Hepatocyte (in vitro differentiated cells): ENCODE measurements around the gene DGKQ. TPM values are rescaled to one million over a fixed set of nuclear protein-coding genes. Genes with fewer than 3 reads are reported as not detected.

ENCODE experiments used
- DNase-seq: peaks from one replicate; pipeline ENCODE4 v3.0.0-alpha.2; 2016; ENCODE audit warnings: low spot score
- H2AFZ ChIP-seq: fragments of 200-600 bp; sonication (generic); 2 replicates; pipeline ENCODE4 v1.6.0; 2016; ENCODE audit warnings: antibody characterized with exemption, mild to moderate bottlenecking
- H3K27ac ChIP-seq: fragments of 200-600 bp; sonication (generic); 2 replicates; pipeline ENCODE4 v1.5.1; 2016; ENCODE audit warnings: mild to moderate bottlenecking
- H3K27me3 ChIP-seq: fragments of 200-600 bp; sonication (generic); 2 replicates; pipeline ENCODE4 v1.6.1; 2016
- H3K36me3 ChIP-seq: fragments of 200-600 bp; sonication (generic); replicated peaks from 2 replicates; pipeline ENCODE4 v1.5.1; 2016; ENCODE audit warnings: low read depth; ENCODE audit not compliant: insufficient read depth
- H3K4me1 ChIP-seq: fragments of 200-600 bp; sonication (generic); 2 replicates; pipeline ENCODE4 v1.5.1; 2016; ENCODE audit warnings: mild to moderate bottlenecking, moderate library complexity; ENCODE audit not compliant: insufficient read depth
- H3K4me2 ChIP-seq: fragments of 200-600 bp; sonication (generic); 2 replicates; pipeline ENCODE4 v1.6.0; 2016
- H3K4me3 ChIP-seq: fragments of 200-600 bp; sonication (generic); 2 replicates; pipeline ENCODE4 v1.5.1; 2016; ENCODE audit warnings: mild to moderate bottlenecking
- H3K79me2 ChIP-seq: fragments of 200-600 bp; sonication (generic); 2 replicates; pipeline ENCODE4 v1.6.0; 2017; ENCODE audit warnings: mild to moderate bottlenecking
- H3K9me2 ChIP-seq: fragments of 200-600 bp; sonication (generic); replicated peaks from 2 replicates; pipeline ENCODE4 v1.6.0; 2017; ENCODE audit warnings: mild to moderate bottlenecking; ENCODE audit not compliant: insufficient read depth
- H3K9me3 ChIP-seq: fragments of 200-600 bp; sonication (generic); 2 replicates; pipeline ENCODE4 v1.5.1; 2016; ENCODE audit warnings: low read depth, mild to moderate bottlenecking
- H4K20me1 ChIP-seq: fragments of 200-600 bp; sonication (generic); 2 replicates; pipeline ENCODE4 v1.6.0; 2016; ENCODE audit warnings: mild to moderate bottlenecking; ENCODE audit not compliant: insufficient read depth, poor library complexity, severe bottlenecking
- CTCF ChIP-seq: fragments of 200-600 bp; sonication (generic); IDR thresholded peaks from 2 replicates; pipeline ENCODE4 v1.5.1; 2016; ENCODE audit warnings: antibody characterized with exemption, mild to moderate bottlenecking; ENCODE audit not compliant: poor library complexity
- EZH2 ChIP-seq: fragments of 200-600 bp; sonication (generic); IDR thresholded peaks from 2 replicates; pipeline ENCODE4 v1.6.1; 2016; ENCODE audit warnings: antibody characterized with exemption, mild to moderate bottlenecking, borderline replicate concordance
- EZH2phosphoT487 ChIP-seq: fragments of 200-600 bp; sonication (generic); IDR thresholded peaks from one replicate; pipeline ENCODE4 v1.6.1; 2018; ENCODE audit warnings: antibody characterized with exemption, mild to moderate bottlenecking, low read depth, moderate library complexity; ENCODE audit not compliant: unreplicated experiment, severe bottlenecking
- WGBS: methylation state at CpG from one replicate; pipeline ENCODE4 v1.1.6; 2016; ENCODE audit warnings: low lambda C conversion rate; ENCODE audit errors: missing lambda C conversion rate; 5-methylcytosine and 5-hydroxymethylcytosine counted together
- polyA plus RNA-seq: library from polyadenylated mRNA; unstranded; fragments of >200 nt; fragmentation: Nextera tagmentation; extraction: Ambion mirVana; gene quantifications from 2 replicates; pipeline ENCODE4 v1.2.1, GENCODE V29; 2016
- total RNA-seq: library from RNA; depleted of rRNA; stranded (reverse); fragments of >200 nt; gene quantifications from 2 replicates; pipeline ENCODE4 v1.2.3, GENCODE V29; 2014

DGKQ gene
- total and polyA plus RNA-seq, 2 experiments from 2014 or later, result 17.4 to 20.7 TPM

DNA sequence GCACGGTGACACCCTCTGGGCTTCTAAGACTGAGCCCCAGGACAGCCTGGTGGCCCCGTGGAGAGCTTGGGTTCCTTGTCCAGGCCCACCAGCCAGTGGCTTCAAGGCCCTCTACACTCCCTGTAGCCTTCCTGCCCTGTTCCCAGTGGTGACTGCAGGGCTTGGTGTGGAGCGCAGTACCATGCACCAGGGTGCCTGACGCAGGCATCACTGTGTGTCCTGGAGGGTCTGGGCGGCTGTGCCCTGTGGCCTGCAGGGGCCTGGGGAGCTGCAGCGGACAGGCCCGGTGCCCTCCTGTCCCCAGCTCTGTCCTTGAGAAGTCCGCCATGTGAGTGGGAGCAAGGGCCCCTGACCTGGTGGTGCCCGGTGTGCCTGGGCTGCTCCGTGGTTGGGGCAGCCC is 42.4 kb upstream of the DGKQ start:
- Histone ChIP-seq H3K4me1 (peaks cover 16% of the 10 kb centered on the region), H3K79me2 (peaks cover 12% of the 10 kb centered on the region), H3K4me3 (no peak overlapping the region), H3K9me2 (no peaks in the 10 kb centered on the region), H3K9me3 (no peaks in the 10 kb centered on the region), H2AFZ (no peak overlapping the region), H4K20me1 (no peaks in the 10 kb centered on the region), H3K27me3 (no peaks in the 10 kb centered on the region), H3K4me2 (no peak overlapping the region), H3K36me3 (no peaks in the 10 kb centered on the region), H3K27ac (no peak overlapping the region)
- 94% methylated on average over 10 of the region's 10 CpGs for WGBS
- TF ChIP-seq EZH2 (no peak), CTCF (no peak), EZH2phosphoT487 (no peak)
- DNase-seq, result no peak

- H4K20me1 ChIP-seq, result no peaks in the 10 kb centered on the region
- WGBS, result 94% methylated on average over 6 of the region's 8 CpGs
- no peak overlapping the region for H2AFZ ChIP-seq
- TF ChIP-seq CTCF (no peak), EZH2phosphoT487 (no peak), EZH2 (no peak)
- no peak overlapping the region for H3K27ac ChIP-seq
- no peak overlapping the region for H3K4me2 ChIP-seq
- no peaks in the 10 kb centered on the region for H3K9me3 ChIP-seq
- no peaks in the 10 kb centered on the region for H3K36me3 ChIP-seq
- H3K9me2 ChIP-seq, result no peaks in the 10 kb centered on the region
- peaks cover 12% of the 10 kb centered on the region for H3K79me2 ChIP-seq
- DNase-seq, result no peak
- H3K27me3 ChIP-seq, result no peaks in the 10 kb centered on the region
- H3K4me1 ChIP-seq, result peaks cover 20% of the 10 kb centered on the region
- H3K4me3 ChIP-seq, result no peak overlapping the region
Observed at GRCh38 chr4:1015179-1015578, 41.8 kb upstream of the DGKQ start.

DNA sequence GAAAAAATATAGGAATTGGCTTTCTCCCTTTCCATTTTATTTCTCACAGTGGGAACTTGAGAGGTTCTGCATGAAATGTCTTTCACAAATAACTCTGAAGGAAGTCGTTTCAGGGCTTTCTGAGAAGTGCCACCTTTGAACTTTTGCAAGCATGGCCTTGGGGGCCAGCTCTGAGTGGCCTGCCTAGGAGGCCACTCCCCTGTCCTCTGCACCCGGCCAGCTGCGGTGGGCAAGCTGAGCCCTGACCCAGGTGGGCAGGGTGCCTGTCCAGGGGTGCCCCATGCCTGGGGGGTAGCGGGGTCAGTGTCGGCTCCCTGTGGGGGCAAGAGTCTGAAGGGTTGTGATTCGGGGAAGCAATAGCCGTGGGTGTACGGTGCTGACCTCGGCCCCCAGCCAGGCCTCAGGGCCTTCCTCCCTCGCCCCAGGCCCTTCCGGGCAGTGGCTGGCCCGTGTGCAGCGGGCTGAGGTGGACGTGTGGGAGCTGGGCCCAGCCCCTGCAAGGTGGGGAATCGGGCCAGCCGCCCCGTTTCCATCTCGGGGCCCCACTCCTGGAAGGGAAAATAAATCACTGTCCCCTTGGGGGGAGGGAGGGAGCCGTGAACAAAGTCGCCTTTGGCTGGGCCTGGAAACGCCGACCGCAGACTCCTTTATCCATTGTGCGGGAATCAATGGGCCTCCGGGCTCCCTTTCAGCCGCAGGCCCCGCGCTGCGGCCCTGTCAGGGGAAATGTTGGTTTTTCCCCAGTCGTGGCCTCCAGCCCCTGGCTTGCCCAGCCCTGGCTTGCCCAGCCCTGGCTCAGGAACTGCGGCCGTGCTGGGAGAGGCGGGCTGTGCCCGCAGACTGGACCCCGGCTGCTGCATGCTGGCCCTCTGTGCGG is 41.2 kb upstream of the DGKQ start:
- peaks cover 22% of the 10 kb centered on the region for H3K4me1 ChIP-seq
- no peaks in the 10 kb centered on the region for H3K9me3 ChIP-seq
- TF ChIP-seq EZH2 (no peak), EZH2phosphoT487 (no peak), CTCF (no peak)
- DNase-seq, result no peak
- H3K27me3 ChIP-seq, result no peaks in the 10 kb centered on the region
- peaks cover 12% of the 10 kb centered on the region for H3K79me2 ChIP-seq
- no peak overlapping the region for H2AFZ ChIP-seq
- H3K36me3 ChIP-seq, result no peaks in the 10 kb centered on the region
- H3K9me2 ChIP-seq, result no peaks in the 10 kb centered on the region
- H3K4me2 ChIP-seq, result no peak overlapping the region
- H3K4me3 ChIP-seq, result no peak overlapping the region
- no peak overlapping the region for H3K27ac ChIP-seq
- no peaks in the 10 kb centered on the region for H4K20me1 ChIP-seq
- WGBS, result 86% methylated on average over 35 of the region's 36 CpGs
